ENCODE data around the gene MYO1G.

GRCh38 chr7:45028138-45028919 lies 49.5 kb upstream of the MYO1G start:
- no peak for TF ChIP-seq GATA3 (IDR thresholded peaks at IDR 0.05; ENCODE audit: low read depth, low read length)
- no peak for TF ChIP-seq GATA2 (IDR thresholded peaks at IDR 0.05; ENCODE audit: low read depth, low read length)

All from SH-SY5Y (cell line).